GM18508 (cell line): ENCODE data around the gene FBLN1.
"Not testable (repeated sequence)": the region's sequence is repeated elsewhere in the genome, so short reads cannot be mapped to it uniquely, and the experiment has no call there.

ENCODE experiments used
- ATAC-seq: cut with Tn5 transposase; IDR thresholded peaks from one replicate; pipeline ENCODE4 v1.9.1; 2021; ENCODE audit warnings: moderate number of reproducible peaks; ENCODE audit not compliant: insufficient read depth, unreplicated experiment

Gene FBLN1

DNA sequence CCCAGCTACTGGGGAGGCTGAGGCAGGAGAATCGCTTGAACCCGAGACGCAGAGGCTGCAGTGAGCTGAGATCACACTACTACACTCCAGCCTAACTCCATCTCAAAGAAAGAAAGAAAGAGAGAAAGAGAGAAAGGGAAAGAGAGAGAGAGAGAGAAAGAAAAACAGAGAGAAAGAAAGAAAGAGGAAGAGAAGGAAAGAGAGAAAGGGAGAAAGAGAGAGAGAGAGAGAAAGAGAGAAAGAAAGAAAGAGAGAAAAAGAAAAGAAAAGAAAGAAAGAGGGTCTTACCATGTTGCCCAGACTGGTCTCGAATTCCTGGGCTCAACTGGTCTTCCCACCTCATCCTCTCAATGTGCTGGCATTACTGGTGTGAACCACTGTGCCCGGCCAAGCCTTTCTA, 22.3 kb downstream of the FBLN1 start:
- ATAC-seq, result no peak

DNA sequence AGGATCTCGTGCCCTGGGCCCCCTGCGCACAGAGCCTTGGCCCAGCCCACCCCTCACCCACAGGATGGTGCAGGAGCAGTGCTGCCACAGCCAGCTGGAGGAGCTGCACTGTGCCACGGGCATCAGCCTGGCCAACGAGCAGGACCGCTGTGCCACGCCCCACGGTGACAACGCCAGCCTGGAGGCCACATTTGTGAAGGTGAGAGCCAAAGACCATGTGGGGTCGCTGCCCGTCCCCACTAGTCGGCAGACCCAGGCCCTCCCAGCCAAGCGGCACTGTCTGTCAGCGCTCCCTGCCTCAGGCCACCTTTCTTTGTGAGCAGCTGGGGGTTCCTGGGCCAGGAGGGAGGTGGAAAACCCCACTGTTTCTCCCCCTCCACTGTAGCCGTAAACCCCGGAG, 22.8 kb downstream of the FBLN1 start:
- ATAC-seq, result no peak

DNA sequence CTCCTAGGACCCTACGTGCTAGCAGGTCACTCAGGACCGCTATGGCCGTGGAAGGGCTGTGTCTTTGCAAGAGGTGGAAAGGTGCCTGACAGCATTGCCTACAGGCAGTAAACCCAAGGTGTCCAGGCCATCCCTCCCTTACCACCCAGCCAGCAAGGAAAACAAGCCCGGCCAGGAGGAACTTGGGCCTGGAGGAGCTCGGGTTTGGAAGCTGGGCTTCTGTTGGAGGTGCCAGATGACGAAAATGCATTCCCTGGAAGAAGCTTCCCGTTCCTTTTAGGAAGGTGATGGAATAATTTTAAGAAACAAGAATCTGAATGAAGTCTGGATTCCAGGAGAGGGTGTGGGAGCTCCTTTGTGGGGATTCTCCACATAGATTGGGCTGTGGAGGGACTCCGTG, 23.6 kb downstream of the FBLN1 start:
- no peak for ATAC-seq

DNA sequence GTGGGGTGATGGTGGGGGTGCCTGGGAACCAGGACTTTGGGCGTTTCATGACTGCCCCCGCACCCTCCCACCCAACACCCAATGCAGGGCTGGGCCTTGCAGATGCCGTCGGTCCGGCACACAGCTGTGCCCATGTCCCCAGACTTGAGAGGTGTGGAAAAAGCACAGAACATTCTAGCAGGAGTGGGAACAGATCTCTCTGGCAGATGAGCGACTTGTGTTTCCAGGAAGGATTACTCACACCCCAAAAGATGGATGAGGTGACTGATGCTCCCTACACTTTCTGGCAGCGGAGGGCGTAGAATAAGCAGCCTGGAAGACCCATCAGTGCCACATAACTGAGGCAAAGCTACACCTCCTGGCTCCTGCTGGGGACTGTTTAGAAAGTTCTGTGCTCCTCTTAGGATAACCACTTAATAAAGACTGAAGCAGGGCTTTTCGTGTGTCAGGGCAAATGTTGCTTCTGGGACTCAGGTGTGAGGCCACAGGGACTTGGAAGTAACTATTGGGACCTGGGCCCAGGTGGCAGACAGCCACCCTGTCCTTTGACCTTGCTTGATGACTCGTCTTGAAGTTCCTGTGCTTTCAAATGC, 24.2 kb downstream of the FBLN1 start:
- no peak for ATAC-seq

DNA sequence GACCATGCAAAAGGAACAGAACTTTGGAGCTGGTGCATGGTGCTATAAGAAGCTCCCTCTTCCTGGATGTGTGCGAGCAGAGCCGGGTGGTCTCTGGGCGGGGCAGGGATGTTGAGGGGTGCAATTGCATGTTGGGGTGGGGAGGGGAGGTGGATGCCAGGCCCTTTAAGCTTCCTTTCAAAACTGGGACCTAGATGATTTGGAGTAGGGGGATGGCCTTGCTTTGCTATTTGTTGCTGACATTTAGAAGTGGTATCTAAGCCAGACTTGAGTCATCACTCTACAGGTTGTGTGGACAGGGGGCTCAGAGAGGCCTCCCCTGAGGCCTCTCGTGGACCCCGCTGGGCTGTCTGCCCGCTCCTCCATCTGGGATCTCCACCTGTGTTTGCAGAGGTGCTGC, 24.8 kb downstream of the FBLN1 start:
- ATAC-seq, result no peak

DNA sequence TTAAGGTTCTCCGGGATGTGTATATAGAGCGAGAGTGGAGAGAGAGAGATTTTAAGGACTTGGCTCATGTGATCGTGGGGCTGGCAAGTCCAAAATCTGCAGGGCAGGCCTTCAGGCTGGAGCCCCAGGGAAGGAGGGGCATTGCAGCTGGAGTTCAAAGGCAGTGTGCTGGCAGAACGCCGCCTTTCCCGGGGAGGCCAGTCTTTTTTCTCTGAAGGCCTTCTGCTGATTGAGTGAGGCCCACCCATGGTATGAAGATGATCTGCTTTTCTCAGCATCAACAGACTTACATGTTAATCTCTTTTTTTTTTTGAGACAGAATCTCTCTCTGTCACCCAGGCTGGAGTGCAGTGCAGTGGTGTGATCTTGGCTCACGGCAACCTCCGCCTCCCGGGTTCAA, 25.4 kb downstream of the FBLN1 start:
- no peak for ATAC-seq

DNA sequence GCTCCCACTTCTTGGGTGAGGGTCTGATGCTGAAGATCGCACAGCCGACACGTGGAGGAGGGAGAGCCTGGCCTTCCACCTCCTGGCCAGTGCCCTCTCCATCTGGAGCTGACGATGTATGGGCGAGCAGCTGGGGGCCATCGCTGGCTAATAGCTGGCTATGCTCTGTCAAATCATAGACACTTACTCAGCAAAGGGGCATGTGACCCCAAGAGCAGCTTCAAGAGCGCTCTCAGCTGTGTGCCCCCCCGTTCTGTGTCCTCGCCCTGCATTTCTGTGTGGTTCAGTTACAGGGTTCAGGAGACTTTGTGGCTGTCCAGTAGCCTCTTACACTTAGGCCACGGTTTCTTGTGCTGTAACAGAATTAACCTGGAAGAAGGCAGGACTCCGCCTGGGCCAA, 26.4 kb downstream of the FBLN1 start:
- ATAC-seq, result no peak

DNA sequence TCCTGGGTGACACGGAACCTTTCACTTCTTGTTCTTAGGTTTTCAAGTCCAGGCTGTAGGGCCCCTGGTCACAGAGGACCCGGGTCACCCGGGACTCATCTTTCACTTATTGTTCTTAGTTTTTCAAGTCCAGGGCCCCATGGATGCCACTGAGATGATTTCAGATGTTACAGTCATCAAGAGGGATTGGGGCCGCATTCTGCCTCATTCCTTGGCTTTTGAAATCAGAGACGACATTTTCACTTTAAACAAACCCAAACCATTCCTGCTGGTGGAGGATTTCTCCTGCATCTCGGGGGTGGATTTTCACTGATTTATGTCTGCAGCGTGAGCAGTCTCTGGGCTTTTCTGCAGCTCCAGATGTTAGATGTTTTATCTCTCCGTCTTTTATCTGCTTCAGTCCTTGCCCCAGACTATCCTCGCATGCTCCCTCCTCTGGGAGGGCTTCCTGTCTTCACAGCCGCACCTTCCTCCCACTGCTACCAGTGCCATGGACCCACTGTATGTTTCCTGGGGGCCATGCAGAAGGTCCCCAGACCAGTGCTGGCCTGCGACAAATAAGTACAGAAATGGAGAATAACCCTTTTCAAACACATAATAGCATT, 27.4 kb downstream of the FBLN1 start:
- no peak for ATAC-seq

DNA sequence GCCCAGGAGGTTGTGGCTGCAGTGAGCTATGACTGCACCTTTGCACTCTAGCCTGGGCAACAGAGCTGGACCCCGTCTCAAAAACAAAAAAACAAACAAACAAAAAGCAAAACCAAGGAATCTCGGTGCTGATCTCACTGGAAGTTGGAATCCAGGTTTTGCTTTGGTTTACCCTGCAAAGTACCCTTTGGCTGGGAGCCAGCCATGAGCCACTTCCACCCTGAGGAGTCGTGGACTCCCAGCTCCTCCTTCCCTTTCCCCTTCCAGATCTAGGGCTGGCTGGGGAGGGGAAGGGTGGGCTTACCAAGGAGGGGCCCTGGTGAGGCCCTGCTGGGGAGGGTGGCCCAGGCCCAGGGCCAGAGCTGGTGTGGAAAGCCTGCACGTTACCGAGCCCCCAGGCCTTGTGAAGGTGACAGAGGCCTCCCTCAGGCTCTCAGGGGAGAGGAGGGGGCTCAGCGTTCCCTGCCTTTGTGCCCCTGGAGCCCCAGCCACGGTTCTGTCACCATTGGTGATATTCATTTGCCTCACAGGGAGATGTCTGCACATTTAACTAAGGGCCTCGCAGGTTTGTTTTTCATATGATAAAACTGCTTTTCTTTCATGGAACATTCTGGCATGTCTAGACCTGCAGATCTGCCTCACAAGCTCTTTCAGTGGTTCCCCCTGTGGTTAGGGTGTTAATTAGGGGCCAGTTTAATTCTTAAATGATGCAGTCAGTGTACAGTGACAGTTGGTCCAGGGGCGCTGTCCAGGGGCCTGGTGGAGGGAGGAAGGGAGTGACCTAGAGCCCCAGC, 29.0 kb downstream of the FBLN1 start:
- ATAC-seq, result no peak

DNA sequence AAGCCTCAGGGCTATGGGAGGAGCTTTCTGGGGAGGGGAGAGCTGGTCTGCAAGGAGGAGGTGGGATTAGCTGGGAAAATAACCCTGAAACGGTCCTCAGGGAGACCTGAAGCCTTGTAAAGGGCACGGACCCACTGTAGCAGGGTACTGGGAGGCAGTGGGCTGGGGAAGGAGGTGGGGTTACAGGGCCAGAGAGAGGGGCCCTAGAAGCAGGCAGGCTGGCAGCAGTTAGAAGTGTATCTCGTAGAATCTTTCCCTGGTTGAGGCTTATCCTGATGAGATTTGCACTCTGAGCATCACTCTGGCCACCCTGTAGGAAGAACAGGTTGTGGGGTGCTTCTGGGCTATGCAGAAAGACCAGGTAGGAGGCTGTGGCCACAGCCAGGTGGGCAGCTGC, 29.6 kb downstream of the FBLN1 start:
- ATAC-seq, result no peak

DNA sequence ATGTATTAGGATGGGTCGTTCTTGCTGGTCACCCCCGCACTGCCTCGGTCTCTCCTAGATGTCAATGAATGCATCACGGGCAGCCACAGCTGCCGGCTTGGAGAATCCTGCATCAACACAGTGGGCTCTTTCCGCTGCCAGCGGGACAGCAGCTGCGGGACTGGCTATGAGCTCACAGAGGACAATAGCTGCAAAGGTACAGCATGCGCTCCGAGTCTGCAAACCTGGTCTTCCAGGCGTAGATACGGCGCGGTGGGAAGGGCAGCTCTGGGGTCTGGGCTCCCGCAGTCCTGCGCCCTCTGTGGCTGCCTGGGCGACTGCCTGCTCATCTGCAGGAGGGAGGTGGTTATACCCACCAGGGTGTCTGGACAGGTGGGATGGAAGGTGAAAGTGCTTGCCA, 31.0 kb downstream of the FBLN1 start:
- ATAC-seq, result no peak

DNA sequence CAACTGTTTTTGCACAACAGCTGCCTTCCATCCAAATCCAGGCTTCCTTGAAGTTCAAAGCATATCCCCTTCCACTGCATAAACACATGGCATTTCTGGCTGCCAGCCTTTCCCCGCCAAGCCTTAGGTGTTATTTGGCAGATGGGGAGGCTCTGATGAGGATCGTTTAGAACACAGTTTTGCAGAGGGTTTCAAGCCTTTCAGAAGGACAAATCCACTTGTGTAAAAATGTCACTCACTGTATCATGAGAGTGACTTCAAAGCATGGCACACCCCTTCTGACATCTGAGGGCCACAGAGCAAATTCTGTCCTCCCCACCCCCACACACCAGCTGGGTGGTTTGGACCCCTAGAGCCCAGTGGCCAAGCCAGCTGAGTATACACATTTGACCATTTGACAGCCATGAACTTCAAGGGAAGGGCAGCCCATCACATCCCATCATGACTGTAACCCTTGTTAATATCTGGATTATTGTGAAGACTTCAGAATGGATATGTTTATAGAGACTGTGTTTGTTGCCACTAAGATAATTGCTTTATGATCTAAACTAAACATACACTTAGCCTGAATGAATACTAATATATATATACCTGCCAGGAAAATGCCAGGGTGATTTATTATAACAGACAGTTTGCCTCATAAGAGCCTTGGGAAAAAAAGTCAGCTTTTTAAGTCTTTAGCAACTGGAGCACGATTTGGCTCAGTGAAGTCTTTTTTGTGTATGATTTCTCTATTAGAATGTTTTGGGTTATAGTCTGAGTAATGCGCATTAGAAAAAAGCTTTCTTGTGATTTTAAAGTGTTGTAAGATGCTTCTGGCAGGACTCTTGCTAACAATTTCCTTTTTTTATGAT, 31.9 kb downstream of the FBLN1 start:
- no peak for ATAC-seq

DNA sequence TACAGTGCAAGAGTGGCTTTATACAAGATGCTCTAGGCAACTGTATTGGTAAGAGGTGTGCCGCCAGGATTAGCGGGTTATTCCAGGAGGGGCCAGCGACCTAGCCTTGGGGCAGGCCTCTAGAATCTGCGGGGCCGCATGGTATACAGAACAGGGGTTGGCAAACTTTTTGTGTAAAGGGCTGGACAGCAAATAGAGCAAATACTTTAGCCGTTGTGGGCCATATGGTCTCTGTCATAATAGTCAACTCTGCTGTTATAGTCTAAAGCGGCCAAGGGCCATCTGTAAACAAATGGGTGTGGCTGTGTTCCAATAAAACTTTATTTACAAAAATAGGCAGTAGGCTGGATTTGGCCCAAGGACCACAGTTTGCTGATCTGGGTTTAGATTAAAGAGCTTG, 32.6 kb downstream of the FBLN1 start:
- ATAC-seq, result no peak

DNA sequence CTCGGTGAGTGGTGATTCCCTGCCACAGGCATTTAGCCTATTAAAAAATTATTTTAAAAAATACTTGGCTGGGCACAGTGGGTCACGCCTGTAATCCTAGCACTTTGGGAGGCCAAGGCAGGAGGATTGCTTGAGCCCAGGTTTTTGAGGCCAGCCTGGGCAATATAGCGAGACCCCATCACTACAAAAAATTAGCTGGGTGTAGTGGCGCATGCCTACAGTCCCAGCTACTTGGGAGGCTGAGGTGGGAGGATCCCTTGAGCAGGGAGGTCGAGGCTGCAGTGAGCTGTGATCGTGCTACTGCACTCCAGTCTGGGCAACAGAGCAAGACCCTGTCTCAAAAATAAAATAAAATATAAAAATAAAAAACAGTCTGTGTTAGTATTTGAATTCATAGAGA, 33.2 kb downstream of the FBLN1 start:
- not testable (repeated sequence) for ATAC-seq

DNA sequence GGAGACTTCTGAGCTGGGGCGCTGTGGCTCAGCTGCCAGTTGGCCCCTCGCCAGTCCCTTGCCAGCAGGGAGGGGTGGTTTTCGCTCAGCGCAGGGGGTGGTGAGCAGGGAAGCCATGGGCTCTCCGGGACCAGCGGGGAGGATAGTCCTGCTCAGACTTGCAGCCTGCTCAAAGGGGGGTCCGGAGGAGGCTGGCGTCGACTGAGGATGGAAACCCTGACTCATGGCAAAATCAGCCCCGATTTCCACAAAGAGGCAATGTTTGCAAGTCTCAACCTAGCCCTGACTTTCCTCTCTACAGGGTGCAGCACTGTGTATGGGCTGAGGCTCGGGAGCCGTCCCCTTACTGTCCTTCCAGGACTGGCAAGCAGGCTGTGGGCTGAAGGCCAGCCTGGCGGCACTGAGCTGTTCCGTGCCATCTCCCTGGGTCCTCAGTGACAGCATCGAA, 35.1 kb downstream of the FBLN1 start:
- no peak for ATAC-seq

DNA sequence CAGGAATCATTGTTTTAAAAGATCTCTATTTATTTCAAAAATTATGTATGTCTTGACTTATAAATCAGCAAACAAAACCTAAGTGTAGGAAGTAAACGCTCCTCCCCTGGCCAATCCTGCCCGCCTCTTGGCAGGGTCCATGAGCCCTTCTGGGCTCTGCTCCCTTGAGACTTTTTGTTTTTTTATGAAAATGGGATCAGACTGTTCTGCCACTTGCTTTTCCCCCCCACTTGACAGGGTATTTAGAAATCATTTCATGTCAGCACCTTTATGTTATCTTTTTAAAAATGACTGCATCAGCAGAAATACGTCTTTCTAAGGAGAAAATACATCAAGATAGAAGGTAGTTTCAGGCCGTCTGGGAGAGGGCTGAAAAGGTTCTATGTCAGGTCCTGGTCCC, 35.6 kb downstream of the FBLN1 start:
- no peak for ATAC-seq

DNA sequence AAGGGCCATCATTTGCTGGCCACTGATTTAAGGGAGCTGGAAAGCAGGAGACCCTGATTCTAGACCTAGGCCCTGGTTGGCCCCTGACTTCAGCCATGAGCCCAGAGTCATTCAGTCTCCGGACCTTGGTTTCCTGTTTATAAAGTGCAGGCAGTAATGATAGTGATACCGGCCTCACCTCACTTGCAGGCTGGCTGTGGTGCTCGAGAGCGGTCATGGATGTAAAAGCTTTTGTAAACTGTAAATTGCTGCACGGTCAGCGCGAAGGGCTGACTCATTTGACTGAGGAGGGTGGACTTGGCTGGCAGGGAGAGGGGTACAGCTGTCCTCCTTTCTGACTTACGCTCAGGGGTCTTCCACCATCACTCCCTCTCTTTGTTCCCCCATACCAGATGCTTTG, 37.4 kb downstream of the FBLN1 start:
- no peak for ATAC-seq

DNA sequence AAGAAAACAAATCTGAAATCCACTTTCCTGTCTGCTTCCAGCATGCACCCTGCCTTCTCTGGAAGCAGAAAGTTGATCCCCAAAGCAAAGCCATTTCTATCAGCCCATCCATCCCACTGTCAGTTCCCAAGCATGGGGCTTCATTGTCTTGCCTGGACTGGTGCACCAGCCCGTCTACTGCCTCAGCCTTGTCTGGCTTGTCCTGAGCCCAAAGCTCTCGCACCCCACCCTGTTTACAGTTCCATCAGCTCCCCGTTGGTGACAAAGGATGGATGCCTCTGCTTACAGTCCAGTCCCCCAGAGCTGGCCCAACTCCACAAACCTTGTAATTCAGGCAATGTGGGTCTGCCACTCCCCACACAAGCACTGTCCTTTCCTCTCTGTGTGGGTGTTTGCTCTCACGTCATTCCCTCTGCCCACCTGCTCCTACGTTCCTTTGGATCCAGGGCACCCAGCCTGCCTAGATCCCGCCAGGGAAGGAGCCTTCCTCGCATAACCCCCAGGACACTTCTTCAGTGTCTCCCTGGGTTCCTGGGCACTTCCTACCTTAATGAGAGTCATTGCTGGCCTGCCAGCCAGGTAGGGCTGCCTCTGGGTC, 38.8 kb downstream of the FBLN1 start:
- no peak for ATAC-seq

DNA sequence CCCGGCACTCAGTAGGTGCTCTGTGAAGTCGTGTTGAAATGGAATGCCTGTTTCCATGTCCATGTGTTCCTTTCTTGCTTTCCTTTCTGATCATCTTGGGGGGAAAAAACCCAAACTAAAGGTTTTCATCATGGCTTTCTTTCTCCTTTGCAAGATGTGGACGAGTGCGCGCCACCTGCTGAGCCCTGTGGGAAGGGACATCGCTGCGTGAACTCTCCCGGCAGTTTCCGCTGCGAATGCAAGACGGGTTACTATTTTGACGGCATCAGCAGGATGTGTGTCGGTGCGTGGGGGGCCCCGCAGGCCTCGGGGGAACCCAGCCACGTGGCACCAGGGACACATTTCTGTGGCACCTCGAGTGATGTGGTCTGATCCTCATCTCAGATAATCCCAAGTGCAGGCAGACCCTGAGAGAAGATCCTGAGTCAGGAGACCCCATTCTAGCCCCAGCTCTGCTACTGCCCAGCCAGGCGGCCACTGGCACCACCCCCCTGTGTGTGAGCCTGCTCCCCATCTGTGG, 39.4 kb downstream of the FBLN1 start:
- no peak for ATAC-seq

DNA sequence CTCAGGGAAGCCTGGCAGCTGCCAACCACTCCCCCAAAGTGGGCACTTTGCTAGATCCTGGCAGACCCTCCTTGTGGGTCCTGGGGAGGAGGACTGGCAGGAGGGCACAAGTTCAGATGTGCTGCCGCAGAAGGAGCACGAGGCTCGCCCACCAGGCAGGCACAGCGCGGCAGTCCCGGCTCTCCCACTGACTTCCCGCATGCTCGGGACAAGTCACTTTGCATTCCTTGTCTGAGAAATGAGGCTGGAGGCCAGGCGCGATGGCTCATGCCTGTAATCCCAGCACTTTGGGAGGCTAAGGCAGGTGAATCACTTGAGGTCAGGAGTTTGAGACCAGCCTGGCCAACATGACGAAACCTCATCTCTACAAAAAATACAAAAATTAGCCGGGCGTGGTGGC, 40.1 kb downstream of the FBLN1 start:
- not testable (repeated sequence) for ATAC-seq
